Neural crest cell (in vitro differentiated cells): ENCODE data around the gene TCTN2. TPM values are rescaled to one million over a fixed set of nuclear protein-coding genes. Genes with fewer than 3 reads are reported as not detected.

Experiments used
- DNase-seq: peaks from one replicate; pipeline ENCODE4 v3.0.0; 2021; ENCODE audit warnings: low read depth, mixed read lengths, low spot score
- H3K27ac Mint-ChIP-seq: one replicate; pipeline ENCODE4 v1.8.0; 2021; ENCODE audit warnings: mild to moderate bottlenecking, mixed read lengths; ENCODE audit not compliant: unreplicated experiment
- H3K27me3 Mint-ChIP-seq: 2 replicates; pipeline ENCODE4 v1.8.0; 2021; ENCODE audit warnings: low read depth, mild to moderate bottlenecking, mixed read lengths
- H3K36me3 Mint-ChIP-seq: 2 replicates; pipeline ENCODE4 v1.8.0; 2021; ENCODE audit warnings: low read depth, mild to moderate bottlenecking, mixed read lengths
- H3K4me1 Mint-ChIP-seq: 2 replicates; pipeline ENCODE4 v1.8.0; 2021; ENCODE audit warnings: mixed read lengths
- H3K4me3 Mint-ChIP-seq: one replicate; pipeline ENCODE4 v1.8.0; 2021; ENCODE audit warnings: mild to moderate bottlenecking, mixed read lengths
- H3K9me3 Mint-ChIP-seq: 2 replicates; pipeline ENCODE4 v1.8.0; 2021; ENCODE audit warnings: mixed read lengths
- long read RNA-seq: library from polyadenylated mRNA; unstranded; transcript quantifications from one replicate; pipeline ENCODE4 v2.0.0, GENCODE V29; 2020
- total RNA-seq: library from RNA; stranded (reverse); gene quantifications from 2 replicates; pipeline ENCODE4 v1.2.1, GENCODE V29; 2021
- TF ChIP-seq, protein P1 (sequence below): fragments of 200-600 bp; sonication (generic); conservative IDR thresholded peaks from 2 replicates; pipeline ENCODE4 v1.5.0; 2021; ENCODE audit warnings: antibody characterized with exemption, mild to moderate bottlenecking

The TCTN2 gene
- 21.0 and 23.1 TPM in 2 replicates for total RNA-seq
- long read RNA-seq, partial matches to known transcripts = 1 of 9 reads
- long read RNA-seq, other reads (novel, unspliced or antisense) = 2 of 9 reads

DNA sequence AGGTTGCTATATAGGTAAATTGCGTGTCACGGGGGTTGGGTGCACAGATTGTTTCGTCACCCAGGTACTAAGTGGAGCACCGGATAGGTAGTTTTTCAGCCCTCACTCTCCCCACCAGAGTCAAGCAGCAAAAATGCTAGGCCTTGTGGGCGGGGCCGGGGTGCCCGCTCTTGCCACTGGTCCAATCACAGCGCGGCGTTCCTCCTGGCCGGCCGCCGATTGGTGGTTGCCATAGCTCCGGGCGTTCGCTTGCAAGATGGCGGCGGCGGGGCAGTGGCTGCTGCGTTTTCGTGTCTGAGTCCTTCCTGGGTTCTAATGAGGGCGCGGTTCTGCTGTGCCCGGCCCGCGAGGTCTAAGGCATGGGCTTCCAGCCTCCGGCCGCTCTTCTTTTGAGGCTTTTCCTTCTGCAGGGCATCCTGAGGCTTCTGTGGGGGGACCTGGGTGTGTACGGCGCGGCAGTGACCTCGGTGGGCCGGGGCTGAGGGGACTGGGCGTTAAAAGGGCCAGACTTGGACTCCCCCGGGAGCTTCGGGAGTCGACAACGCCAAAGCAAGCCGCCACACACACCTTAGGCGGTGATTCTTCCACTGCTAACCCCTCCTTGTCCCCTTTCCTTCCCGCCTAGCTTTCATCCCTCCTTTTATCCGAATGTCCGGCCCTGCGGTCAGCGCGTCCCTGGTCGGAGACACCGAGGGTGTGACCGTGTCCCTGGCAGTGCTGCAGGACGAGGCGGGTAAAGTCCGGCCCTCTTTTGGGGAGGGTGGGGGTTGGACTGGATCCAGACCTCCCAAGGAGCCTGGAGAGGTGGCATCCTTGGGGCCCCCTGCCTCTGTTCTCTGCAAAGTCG is at the start of gene TCTN2:
TCTN2 (plus strand) TSS at position 232 of the 847 bp plus-strand sequence; CDS start at position 360, 128 bp downstream.
- H3K4me1 Mint-ChIP-seq = peaks cover 21% of the 10 kb centered on the region
- peak within 1 kb of the TSS; percentile 97 for H3K4me3 Mint-ChIP-seq
- H3K27me3 Mint-ChIP-seq = no peaks in the 10 kb centered on the region
- TF ChIP-seq, protein P1, sequence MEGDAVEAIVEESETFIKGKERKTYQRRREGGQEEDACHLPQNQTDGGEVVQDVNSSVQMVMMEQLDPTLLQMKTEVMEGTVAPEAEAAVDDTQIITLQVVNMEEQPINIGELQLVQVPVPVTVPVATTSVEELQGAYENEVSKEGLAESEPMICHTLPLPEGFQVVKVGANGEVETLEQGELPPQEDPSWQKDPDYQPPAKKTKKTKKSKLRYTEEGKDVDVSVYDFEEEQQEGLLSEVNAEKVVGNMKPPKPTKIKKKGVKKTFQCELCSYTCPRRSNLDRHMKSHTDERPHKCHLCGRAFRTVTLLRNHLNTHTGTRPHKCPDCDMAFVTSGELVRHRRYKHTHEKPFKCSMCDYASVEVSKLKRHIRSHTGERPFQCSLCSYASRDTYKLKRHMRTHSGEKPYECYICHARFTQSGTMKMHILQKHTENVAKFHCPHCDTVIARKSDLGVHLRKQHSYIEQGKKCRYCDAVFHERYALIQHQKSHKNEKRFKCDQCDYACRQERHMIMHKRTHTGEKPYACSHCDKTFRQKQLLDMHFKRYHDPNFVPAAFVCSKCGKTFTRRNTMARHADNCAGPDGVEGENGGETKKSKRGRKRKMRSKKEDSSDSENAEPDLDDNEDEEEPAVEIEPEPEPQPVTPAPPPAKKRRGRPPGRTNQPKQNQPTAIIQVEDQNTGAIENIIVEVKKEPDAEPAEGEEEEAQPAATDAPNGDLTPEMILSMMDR = no peak
- peak within 1 kb of the TSS; percentile 92 for H3K27ac Mint-ChIP-seq
- H3K36me3 Mint-ChIP-seq = no peaks in the 10 kb centered on the region
- peak; percentile 94 for DNase-seq
- no peaks in the 10 kb centered on the region for H3K9me3 Mint-ChIP-seq

DNA sequence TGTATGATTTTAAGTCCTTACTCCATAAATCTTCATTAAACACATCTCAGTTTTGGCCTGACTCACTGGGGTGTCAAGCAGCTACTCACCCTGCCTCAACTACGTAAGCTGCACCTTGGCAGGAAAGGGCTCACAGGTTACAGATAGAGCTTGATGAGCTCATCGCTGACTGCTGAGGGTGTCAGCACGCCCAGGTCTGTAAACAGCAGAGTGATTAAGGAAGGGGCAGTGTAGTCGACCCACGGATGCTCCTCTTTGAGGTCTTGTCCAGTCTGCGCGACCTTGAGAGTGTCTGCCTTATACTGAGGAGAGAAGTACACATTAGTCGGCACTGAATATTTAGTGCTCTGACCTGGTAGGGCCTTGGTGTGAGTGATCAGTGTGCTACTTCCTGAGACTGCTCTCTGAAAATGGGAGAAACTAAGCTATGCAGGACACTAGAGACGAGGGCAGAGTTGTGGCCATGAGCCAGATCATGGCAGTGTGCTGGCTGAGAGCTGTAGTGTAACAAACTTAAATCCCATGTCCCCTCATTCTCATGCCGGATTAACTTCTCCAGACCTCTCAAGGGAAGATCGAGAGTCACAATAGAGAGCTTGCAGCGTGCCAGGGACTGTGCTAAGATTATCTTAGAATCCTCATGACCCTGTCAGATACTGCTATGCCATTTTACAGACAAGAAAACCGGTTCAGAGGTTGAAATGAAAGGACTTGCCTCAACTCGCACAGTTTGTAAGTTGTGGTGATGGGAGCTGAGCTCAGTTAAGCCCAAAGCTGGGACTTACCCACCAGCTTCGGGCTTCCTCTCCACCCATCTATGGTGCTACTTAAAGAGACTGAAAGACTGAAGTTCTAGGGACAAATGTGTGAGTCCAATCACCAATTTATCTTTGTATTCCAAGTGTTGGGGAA is 49.0 kb upstream of the TCTN2 start:
- no peak overlapping the region for H3K4me3 Mint-ChIP-seq
- H3K9me3 Mint-ChIP-seq = no peaks in the 10 kb centered on the region
- no peak for DNase-seq
- TF ChIP-seq, protein P1 = no peak
- H3K27me3 Mint-ChIP-seq = no peaks in the 10 kb centered on the region
- no peak overlapping the region for H3K27ac Mint-ChIP-seq
- no peaks in the 10 kb centered on the region for H3K4me1 Mint-ChIP-seq
- H3K36me3 Mint-ChIP-seq = peaks cover 21% of the 10 kb centered on the region

DNA sequence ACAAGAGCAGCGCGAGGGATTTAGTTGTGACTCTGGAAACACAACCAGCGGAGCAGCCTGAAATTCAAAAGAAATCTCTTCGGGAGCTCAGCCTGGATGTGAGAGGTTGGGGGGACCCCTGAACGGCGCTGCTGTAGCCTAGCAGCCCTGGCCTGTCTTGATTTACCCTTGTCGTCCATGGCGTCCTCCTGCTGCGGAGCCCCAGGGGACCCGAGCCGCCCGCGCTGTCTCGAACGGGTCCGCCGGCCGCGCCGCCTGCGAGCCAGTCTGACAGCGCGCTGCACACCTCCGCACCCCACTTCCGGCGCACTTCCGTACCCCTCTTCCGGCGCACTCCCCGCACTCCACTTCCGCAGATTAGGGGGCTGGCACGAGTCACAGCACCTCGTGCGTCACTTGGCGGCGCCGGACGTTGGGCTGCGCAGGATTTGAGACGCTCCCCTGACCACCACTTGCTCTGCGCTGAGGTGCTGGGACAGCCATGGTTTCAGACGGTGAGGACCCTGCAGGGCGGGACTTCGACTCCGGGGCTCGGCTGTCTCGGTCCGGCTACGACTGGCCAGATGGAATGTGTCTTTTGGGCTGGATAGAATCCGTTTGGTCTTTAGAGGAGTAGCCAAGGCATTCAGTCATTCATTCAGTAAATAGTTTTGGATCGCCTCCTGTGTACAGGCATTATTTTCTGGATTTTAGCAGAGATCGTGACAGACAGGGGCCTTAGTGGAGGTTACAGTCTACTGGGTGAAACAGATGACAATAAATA is 37.4 kb upstream of the TCTN2 start, which contains the start of the genes EIF2B1 and GTF2H3:
EIF2B1 (minus strand) TSS at position 308 of the 763 bp plus-strand sequence; CDS start at position 179, 129 bp downstream.
GTF2H3 (plus strand) TSS at position 451 of the 763 bp plus-strand sequence; CDS start at position 482, 31 bp downstream.
- Mint-ChIP-seq H3K4me1 (peaks cover 22% of the 10 kb centered on the region), H3K36me3 (peaks cover 6% of the 10 kb centered on the region), H3K27ac (peak within 1 kb of the TSS; percentile 94), H3K27me3 (no peaks in the 10 kb centered on the region), H3K4me3 (peak within 1 kb of the TSS; percentile 99), H3K9me3 (no peaks in the 10 kb centered on the region)
- TF ChIP-seq, protein P1 = no peak
- peak; percentile 86 for DNase-seq

DNA sequence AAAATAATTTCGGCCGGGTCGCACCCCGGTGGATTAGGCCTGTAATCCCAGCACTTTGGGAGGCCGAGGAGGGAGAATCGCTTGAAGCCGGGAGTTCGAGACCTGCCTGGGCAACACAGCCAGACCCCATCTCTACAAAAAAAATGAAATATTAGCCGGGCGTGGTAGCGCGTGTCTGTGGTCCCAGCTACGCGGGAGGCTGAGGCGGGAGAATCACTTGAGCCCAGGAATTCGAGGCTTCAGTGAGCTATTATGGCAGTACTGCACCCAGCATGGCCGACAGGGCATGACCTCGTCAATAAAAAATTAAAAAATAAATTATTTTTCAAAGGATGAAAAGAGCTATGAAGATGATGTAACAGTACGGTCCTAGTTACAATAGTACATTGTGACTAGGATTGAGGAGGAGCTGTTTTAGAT is 36.8 kb upstream of the TCTN2 start:
- TF ChIP-seq, protein P1 = no peak
- Mint-ChIP-seq H3K27ac (peak overlapping the region; percentile 94), H3K36me3 (peaks cover 3% of the 10 kb centered on the region), H3K4me3 (peak overlapping the region; percentile 99), H3K27me3 (no peaks in the 10 kb centered on the region), H3K9me3 (no peaks in the 10 kb centered on the region), H3K4me1 (peaks cover 22% of the 10 kb centered on the region)
- DNase-seq = no peak
